HG03469 (cell line): ENCODE results near the gene CNTNAP1.

Experiments
- ATAC-seq: cut with Tn5 transposase; IDR thresholded peaks from one replicate; pipeline ENCODE4 v1.9.1; 2021; ENCODE audit warnings: mild to moderate bottlenecking, moderate library complexity, moderate number of reproducible peaks; ENCODE audit not compliant: unreplicated experiment

Gene CNTNAP1

GRCh38 chr17:42669977-42670788 lies 12.1 kb upstream of the CNTNAP1 start:
- ATAC-seq, result no peak

- no peak for ATAC-seq
Measured at GRCh38 chr17:42670789-42671657, 11.3 kb upstream of the CNTNAP1 start.

DNA sequence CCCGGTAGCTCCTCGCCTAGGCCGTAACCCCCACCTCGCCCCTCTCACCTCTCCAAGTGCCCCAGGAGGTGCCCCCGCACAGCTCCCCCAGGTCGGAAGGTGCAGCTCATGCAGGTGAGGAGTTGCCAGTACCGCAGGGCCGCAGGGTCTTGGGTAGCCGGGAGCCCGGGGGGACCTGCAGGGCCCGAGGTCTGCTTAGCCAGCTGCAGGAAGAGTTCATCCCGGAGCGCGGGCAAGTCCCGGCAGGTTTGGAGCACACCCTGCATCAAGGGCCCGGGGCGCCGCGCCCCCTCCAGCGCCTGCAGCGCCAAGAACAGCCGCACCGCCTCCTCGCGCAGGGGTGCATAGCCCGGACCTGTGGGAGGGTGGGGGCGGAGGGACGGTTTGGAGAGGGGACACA lies 10.3 kb upstream of the CNTNAP1 start:
- ATAC-seq, result no peak

GRCh38 chr17:42673266-42673884 lies 9.0 kb upstream of the CNTNAP1 start:
- ATAC-seq, result no peak

GRCh38 chr17:42673885-42674754 lies 8.2 kb upstream of the CNTNAP1 start:
- no peak for ATAC-seq

DNA sequence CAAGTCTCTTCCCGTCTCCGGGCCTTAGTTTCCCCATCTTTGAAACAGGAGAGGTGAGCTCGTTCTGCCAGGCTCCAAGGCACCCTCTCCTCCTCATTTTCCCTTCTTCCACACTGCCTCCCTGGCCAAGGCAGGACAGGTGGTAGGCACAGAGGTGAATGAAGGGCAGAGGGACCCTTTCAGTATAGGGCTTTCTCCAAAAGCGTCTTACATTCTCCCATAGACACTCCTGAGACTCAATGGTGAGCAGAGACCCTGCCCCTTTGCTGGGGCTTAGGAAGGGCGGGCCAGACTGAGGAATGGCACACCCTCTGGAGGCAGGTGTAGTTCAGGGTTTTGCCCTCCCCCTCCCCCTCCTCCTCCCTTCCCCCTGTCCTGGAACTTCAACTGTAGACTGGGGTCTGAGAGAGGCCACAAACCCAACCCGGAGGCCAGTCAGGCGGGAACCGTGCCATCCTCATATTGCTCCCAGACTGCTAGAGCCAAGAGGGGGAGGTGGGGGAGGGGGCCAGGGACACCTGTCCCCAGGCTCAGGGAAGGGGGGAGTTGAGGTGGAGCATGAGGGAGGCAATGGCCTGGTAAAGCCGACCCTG lies 7.5 kb upstream of the CNTNAP1 start:
- ATAC-seq, result no peak

- ATAC-seq, result no peak
Measured at GRCh38 chr17:42675348-42675964, 6.9 kb upstream of the CNTNAP1 start.

DNA sequence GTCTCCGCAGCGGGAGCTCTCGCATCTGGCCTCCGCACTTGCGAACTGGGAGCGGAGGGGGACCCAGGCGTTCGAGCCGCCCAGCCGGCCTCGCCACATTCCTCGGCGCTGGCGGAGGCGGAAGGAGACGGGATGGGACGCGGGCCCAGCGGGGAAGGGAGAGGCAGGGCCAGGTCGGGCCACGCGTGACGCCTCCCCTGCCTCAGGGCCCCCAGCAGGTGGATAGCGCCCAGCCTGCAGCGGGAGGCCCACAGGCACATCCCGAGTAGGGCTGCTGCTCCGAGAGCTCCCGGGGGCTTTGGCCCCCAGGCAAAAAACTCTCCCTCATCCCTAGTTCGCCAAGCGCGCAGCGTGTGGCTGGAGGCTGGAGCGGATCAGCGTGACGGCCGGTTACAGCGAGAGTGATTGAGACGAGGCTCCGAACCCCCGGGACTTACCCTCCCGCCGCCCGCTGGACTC lies 6.3 kb upstream of the CNTNAP1 start:
- no peak for ATAC-seq

GRCh38 chr17:42676424-42677011 lies 5.8 kb upstream of the CNTNAP1 start, which contains the start of gene PLEKHH3:
TSS of gene PLEKHH3 (minus strand) at chr17:42676994. CDS start at chr17:42676563, 431 bp downstream.
- no peak for ATAC-seq

GRCh38 chr17:42677012-42677857 lies 5.1 kb upstream of the CNTNAP1 start:
- peak; percentile 34 for ATAC-seq

GRCh38 chr17:42677921-42678781 lies 4.2 kb upstream of the CNTNAP1 start:
- no peak for ATAC-seq

GRCh38 chr17:42678951-42679491 lies 3.3 kb upstream of the CNTNAP1 start:
- ATAC-seq, result no peak

DNA sequence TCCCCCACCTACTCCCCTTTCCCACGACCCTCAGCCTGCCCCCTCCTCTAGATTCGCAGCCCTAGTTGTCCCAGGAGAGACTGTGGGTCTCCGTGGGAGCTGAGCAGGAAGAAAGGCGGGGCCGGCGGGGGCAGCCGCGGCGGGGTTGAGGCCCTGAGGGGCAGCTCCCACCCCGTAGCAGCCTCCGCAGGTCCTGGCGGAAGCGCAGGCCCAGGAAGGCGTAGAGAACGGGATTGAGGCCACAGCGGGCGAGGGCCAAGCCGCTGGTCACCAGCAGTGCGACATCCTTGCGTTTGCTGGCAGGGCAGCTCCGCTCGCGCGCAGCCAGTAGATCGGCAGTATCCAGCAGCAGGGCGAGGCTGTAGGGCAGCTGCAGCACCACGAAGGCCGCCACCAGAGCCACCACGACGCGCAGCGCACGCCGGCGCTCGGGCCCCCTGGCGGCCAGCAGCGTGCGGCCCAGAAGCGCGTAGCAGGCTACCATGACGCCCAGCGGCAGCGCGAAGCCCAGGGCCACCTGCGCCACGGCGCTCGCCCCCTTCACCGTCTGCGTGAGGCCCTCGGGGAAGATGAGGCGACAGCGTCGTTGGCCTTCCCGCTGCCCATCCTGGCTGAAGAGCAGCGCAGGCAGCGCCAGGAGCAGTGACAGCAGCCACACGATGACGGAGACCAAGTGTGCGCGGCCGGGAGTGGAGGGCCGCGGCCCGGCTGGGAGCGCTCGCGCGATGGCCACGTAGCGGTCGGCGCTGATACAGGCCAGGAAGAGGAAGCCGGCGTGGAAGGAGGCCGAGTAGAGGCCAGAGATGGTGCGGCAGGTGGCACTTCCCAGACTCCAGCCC lies 2.6 kb upstream of the CNTNAP1 start:
- ATAC-seq, result no peak

DNA sequence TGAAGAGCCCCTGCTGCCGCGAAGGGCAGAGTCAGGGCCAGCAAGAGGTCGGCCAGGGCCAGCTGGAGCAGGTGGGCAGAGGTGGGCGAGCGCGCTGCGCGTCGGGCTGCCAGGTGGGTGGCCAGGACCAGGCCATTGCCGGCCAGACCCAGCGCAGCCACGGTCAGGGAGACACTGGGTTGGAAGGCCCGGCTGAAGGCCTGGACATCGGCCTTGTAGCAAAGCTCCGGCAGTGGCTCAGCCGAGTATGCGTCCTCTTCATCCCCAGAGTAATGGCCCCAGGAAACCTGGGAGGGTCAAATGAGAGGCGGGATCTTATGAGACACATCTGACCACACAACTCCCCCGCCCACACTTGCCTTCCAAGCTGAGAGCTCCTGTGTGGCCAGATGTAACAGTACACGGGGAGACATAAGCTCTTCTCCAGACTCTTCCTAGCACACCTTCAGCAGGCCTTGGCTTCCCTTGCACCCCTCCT lies 2.0 kb upstream of the CNTNAP1 start:
- no peak for ATAC-seq

DNA sequence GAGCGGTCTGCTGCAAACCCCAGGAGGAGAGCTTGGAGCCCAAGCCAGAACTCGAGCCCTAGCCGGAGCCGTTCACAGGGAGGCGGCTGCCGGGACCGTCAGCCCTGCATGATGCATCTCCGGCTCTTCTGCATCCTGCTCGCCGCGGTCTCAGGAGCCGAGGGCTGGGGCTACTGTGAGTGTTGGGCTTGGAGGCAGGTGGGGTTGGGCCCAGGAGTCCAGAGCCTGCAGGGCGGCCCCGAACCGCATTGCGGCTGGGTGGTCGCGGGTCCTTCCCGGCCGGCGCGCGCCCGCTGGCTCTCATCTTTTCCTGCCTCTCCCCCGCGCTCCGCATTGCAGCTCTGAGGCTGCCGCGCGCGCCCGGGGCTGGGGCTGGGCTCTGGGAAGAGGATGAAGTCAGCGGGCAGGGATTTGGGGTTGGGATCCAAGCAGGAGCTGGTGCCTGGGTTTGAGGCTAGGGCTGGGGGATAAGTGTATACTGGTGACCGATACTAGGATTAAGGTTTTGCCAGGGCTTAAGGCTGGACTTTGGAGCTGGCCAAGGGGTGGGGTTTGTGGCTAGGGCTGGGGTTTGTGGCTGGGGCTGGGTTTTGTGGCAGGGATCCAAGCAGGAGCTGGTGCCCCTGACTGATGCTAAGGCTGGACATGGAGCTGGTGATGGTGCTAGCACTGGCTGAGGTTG lies 532 bp downstream of the CNTNAP1 start:
- ATAC-seq, result no peak
